ENCODE results near the gene SNX15.
"Not testable (repeated sequence)": the region's sequence is repeated elsewhere in the genome, so short reads cannot be mapped to it uniquely, and the experiment has no call there.

GRCh38 chr11:64983339-64983738 lies 43.9 kb upstream of the SNX15 start:
- TF ChIP-seq CTCF (IDR thresholded peaks at IDR 0.05; ENCODE audit: low read length); EZH2 (IDR thresholded peaks at IDR 0.05; ENCODE audit: borderline replicate concordance, low read length): not testable (repeated sequence)

Data from OCI-LY1 (cell line).